KG1 (cell line): ENCODE results near the gene PDX1.
"Not testable (repeated sequence)": the region's sequence is repeated elsewhere in the genome, so short reads cannot be mapped to it uniquely, and the experiment has no call there.

Source experiments
- DNase-seq: peaks from one replicate; lab custom pipeline; 2025; lab: John Stamatoyannopoulos, UW

The PDX1 gene

GRCh38 chr13:27956576-27957300 is 36.9 kb downstream of the PDX1 start:
- DNase-seq, result no peak

- DNase-seq, result no peak
These were observed 40.2 kb downstream of the PDX1 start for GRCh38 chr13:27959976-27960361.

- no peak for DNase-seq
These were observed 40.8 kb downstream of the PDX1 start for GRCh38 chr13:27960362-27961226.

DNA sequence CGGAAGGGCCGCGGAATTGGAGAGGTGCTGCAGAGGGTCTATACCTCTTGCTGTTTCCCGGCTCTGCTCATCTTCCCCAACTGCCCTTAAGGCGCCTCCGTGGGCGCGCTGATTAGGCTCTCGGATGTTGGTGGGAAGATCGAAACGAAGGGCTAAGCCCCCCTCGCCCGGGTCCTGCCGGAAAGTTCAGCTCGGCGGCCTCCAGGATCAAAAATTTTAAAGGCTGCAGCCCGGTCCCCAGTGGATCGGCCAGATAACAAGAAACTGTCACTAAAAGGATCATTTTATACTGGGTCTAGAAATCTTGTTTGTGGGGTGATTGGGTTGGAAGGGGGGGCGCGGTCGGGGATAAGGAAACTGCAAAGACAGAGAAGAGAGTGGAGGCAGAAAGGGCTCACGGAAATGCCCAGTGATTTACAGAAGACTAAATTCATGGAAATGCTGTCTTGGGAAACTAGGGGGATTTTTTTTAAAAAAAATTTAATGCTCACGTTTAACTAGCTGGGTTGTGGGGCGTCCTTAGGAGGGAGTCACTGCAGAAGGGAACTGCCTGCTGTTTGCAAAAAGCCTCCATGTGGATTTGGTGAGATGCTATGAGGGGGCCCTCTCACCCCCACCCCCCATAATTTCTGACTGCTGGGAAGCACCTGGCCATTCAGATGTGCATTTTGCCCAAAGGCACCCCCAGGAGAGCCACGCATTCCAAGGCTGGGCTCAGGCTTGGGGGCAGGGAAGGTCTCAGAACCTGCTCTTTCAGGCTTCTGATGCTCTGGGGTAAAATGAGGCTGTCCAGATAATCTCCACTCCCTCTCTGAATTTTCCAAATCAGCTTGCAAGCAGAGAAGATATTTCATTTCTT is 41.7 kb downstream of the PDX1 start:
- DNase-seq, result no peak

DNA sequence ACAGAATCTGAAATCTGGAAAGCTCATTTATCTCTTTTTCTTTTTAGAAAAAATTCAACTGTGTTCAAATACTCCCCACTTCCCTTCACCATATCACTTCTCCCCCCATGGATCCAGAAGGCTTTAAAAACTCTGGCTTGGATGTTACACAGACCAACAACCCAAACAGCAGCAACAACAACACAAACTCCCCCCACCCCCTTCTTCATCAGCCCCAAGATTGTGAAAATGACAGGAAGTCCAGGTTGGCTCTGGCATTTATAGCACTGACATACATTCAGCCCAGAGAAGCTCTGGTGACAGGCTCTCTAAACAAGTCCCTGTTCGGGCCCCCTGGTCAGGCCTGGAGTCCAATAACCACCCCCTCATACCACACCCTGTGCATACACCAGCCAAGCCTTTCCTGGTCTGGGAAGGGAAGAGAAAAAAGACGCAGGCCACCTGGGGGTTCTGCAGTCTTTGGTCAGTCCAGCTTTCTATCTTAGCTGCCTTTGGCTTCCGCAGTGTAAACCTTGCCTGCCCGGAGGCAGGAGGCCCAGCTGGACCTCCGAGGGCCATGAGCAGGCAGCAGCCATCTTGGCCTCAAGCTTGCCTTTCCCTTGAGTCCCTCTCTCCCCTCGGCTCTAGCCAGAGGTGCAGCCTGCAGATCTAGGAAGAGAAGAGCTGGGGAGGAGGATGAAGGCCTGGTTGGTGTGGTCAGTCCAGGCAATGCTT is 42.5 kb downstream of the PDX1 start:
- DNase-seq, result no peak

DNA sequence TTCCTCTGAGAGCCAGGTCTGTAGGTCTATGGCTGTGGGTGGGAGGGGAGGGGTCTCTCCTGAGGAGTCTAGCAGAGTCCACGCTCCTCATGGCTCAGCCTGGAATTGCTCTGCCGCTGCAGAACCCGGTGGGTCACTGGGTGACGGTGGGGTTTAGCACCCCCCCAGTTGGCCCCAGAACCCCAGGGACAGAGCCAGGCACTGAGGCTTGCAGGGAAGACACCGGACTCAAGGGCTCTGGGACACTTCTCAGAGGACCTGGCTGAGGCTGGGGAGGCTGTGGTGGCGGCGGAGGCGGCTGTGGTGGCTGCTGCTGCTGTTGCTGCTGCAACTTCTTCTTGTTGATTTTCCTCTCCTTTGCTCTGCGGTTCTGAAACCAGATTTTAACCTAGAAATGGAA is 43.2 kb downstream of the PDX1 start:
- no peak for DNase-seq

GRCh38 chr13:27963491-27963890 is 43.7 kb downstream of the PDX1 start:
- DNase-seq, result no peak

GRCh38 chr13:27964206-27964605 is 44.4 kb downstream of the PDX1 start:
- not testable (repeated sequence) for DNase-seq

DNA sequence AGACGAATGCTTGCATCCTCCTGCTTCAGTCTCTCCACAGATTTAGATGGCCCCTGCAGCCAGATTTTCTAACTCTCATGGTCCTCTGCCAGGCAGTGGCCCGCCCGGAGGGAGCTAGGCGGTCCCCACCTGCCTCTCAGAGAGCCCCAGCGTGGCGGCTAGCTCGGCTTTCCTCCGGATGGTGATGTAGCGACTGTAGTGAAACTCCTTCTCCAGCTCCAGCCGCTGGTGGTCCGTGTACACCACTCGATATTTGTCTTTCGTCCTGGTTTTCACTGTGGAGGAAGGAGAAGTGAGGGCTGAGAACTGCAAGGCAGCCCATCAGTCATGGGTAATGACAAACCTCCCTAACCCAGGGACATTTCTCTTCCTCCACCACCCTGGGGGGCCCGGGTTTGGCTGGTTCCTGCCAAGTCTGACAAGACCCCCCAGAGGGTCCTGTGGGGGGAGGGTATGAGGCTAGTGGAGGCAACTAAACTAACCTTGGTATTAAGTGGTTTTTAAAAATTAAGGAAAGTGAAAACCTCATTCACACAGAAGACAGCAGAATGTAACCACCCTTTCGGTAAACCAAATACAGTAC is 45.0 kb downstream of the PDX1 start:
- DNase-seq, result no peak

DNA sequence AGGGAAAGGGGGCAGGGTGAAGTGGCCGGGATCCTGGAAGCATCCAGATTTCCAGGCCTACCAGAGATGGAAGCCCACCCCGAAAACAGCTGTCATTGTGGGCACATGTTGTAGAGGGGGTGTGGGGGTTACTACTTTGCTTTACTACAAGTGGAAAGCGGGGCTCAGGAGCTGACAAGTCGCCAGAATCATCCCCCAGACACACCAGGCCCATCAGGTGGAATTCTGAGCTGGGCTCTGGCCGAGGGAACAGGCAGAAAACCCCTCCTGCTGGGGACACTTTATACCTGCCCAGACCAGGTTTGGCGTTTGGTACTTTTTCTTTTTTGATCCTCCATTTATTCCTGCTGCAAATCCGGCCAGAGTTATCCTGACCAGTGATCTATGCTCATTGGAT is 45.5 kb downstream of the PDX1 start:
- no peak for DNase-seq

DNA sequence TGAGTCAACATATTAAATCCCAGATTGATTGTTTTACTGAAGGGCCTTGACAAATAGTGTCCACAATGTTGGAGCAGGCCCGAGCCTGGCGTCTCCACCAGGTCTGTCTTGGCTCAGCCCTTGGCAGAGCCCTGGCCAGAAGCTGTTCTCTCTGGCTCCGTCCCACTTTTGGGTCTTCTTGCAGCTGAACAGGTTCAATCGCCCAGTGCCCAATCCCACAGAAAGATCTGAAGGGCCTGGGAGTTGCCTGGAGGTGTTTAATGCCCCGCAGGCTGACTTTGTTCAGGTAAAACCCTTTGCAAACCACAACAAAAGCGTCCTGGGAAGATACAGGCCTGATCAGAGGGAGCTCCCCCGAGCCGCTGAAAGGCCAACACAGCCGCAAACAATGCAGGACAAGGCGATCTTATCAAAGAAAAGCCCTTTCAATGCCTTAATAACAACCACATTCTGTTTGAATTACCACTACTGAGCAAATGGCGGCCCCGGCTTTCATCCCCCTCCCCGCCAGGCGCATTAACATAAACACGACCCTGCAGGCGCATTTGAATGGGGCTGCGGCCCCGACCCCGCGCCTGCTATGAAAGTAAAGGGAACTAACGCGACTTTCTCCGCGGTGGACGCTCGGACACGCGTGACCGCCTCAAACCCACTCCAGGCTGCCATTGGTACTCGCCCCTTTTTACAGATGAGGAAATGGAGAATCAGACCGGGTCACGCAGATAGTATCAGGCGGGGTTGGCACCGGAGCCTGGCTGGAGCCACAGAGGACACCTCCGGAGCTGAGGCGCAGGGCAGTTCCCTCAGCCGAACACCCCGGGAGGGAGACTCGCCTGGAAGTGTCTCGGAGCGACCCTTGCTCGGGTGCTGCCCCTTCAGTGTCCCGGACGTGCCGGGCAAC is 46.2 kb downstream of the PDX1 start:
- no peak for DNase-seq

DNA sequence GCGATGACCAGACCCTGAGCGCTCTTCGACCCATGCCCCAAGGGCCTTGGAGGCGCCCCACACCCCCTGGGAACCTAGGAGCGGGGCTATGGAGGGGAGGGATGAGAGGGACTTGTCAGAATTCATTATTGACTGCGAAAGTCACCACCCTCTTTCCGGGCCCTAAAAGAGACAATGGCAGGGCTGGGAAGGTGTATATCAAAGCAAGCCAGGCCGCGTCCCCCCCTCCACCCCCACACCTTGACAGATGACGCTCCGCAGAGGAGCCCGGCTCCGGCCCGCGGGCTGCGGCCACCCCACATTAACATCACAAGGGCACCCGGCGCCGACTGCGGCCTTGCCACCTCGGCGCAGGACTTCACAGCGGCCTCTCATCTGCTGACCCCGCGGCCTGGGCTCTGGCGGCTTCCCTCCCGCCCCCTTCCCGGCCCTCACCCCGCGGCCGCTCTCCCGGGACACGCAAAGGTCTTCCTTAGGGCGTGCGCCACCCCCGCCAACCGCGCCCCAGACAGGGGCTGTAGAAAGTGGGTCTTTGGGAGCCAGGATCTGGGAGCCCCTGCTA is 46.9 kb downstream of the PDX1 start:
- no peak for DNase-seq

GRCh38 chr13:27967203-27967735 is 47.5 kb downstream of the PDX1 start:
- no peak for DNase-seq

DNA sequence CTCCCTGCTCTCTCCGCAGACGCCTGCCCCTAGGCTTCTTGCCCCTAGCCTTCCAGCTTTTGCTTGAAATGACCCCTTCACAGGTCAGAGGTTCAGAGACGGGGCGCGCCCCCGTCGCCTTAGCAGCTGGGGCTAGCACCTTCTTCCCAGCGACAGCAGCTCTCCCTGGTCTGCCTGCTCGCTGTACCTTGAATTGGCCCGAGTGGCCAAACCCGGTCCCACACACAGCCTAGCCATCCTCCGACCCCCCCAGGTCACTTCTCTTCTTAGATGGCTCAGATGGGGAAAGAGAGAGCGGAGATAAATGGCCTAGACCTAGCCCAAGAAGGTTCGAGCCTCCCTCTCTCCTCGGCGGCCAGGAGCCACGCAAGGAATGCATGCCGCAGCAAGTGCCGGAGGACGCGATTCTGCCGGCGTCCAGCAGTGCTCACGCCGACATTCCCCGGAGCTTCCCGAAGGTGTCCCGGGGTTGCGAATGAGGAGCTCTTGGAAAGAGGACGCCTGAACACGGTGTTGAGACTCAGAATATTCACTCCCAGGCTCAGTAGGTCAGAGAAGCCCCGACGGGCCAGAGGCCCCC is 48.0 kb downstream of the PDX1 start:
- no peak for DNase-seq

DNA sequence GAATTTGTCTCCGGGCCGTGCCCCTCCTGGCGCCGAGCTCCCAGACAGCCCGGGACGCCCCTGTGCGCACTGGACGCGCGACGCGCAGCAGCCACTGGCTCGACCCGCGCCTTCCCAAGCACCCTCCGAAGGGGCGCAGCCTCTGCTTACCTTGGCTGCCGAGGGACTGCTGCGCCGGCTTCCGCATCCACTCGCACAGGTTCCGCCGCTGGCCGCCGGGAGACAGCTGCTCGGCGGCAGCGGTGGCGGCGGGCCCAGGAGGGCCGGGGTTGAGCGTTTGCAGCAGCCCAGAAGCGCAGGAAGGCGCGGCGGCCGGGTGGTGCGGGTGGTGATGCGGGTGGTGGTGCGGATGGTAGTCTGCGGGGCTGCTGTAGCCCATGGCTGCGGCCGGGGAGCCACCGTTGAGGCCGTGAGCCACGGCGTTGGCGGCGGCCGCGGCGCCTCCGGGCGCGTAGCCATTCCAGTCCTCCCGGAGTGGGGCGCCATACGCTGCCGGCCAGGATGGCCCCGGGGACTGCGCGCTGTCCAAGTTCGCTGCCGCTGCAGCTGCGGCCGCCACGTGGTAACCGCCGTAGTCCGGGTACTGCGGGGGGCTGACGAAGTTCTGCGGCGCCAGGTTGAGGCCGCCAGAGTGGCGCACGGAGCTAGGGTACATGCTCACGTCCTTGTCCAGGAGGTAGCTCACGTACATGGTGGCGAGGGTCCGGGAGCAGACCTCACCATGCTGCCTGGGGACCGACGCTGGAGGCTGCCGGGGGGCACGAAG is 48.7 kb downstream of the PDX1 start:
- no peak for DNase-seq

GRCh38 chr13:27969082-27969865 is 49.5 kb downstream of the PDX1 start, which contains the start of gene CDX2:
Gene CDX2, minus strand, starts transcription at chr13:27969315. Its CDS starts 309 bp downstream, at chr13:27969006.
- no peak for DNase-seq

GRCh38 chr13:27969866-27970229 is 50.0 kb downstream of the PDX1 start:
- DNase-seq, result no peak
